ENCODE measurements around the gene MMD2. TPM values are rescaled to one million over a fixed set of nuclear protein-coding genes. Genes with fewer than 3 reads are reported as not detected.

The MMD2 gene
- total and polyA plus RNA-seq, 2 of the 8 experiments (the other 6 are each of a cell fraction or from before 2014, with no cell fraction given): 0.14 TPM; not detected in 1

- Histone ChIP-seq H3K79me1 (ENCODE audit: low read depth, low read length) (no peaks in the 10 kb centered on the region), H3K9me3 (ENCODE audit: insufficient read depth in 2 of 2, low read depth in 1 of 2, low read length in 1 of 2) (peaks cover 9 to 11% of the 10 kb centered on the region in 2 experiments; a peak in 2 of 4 replicates), H3K27ac (ENCODE audit: low read depth, low read length) (no peak overlapping the region), H3K27me3 (replicated peaks in 1 of 4; ENCODE audit: control insufficient read depth in 3 of 4, extremely low read depth in 1 of 4, insufficient read depth in 3 of 4, low read length in 3 of 4) (no peaks in the 10 kb centered on the region), H3K79me2 (ENCODE audit: control insufficient read depth in 1 of 2, insufficient read depth in 2 of 2, low read length in 2 of 2) (no peaks in the 10 kb centered on the region), H2BK12ac (ENCODE audit: low read depth, low read length) (no peak overlapping the region), H4K20me1 (replicated peaks in 1 of 2; ENCODE audit: control insufficient read depth in 1 of 2, insufficient read depth in 2 of 2, low read length in 2 of 2) (no peaks in the 10 kb centered on the region), H3K4me3 (ENCODE audit: extremely low read depth in 1 of 4, insufficient read depth in 2 of 4, low read depth in 3 of 4, low read length in 4 of 4) (no peak overlapping the region), H3K56ac (replicated peaks; ENCODE audit: insufficient read length, low read depth, low read length) (no peak overlapping the region), H3K4me2 (ENCODE audit: insufficient read depth in 1 of 2, low read depth in 2 of 2, low read length in 2 of 2) (no peak overlapping the region), H3K23me2 (ENCODE audit: low read depth, low read length) (peaks cover 2% of the 10 kb centered on the region; the same call in 1 of the 2 replicates), H3K18ac (ENCODE audit: extremely low read depth, low read length) (no peak overlapping the region), H2BK5ac (ENCODE audit: low read depth, low read length) (no peak overlapping the region), H2AK5ac (ENCODE audit: low read depth, low read length) (no peak overlapping the region), H4K8ac (ENCODE audit: extremely low read depth, insufficient read depth, low read length) (no peak overlapping the region), H4K5ac (ENCODE audit: insufficient read length, low read depth, low read length) (no peak overlapping the region), H3K4ac (replicated peaks; ENCODE audit: insufficient read length, low read depth, low read length) (no peak overlapping the region), H2BK15ac (ENCODE audit: low read length) (no peak overlapping the region), H4K91ac (replicated peaks; ENCODE audit: insufficient read length, low read length) (no peak overlapping the region), H3K4me1 (replicated peaks in 1 of 4; ENCODE audit: control insufficient read depth in 3 of 4, insufficient read depth in 4 of 4, low read length in 3 of 4) (no peaks in the 10 kb centered on the region), H2BK20ac (ENCODE audit: low read length) (no peak overlapping the region), H3K9ac (replicated peaks in 1 of 4; ENCODE audit: extremely low read depth in 1 of 4, low read depth in 3 of 4, low read length in 3 of 4) (no peak overlapping the region), H2AFZ (ENCODE audit: low read length) (no peak overlapping the region), H2BK120ac (replicated peaks; ENCODE audit: low read depth, low read length) (no peak overlapping the region), H3K23ac (ENCODE audit: insufficient read length) (no peak overlapping the region), H3K14ac (ENCODE audit: insufficient read length) (no peak overlapping the region), H3K36me3 (ENCODE audit: control insufficient read depth in 2 of 4, insufficient read depth in 4 of 4, low read length in 3 of 4) (no peaks in the 10 kb centered on the region)
- POLR2A ChIA-PET (ENCODE audit: partially characterized antibody): no interaction called here
- DNase-seq (ENCODE audit: low read depth in 1 of 2, low spot score in 2 of 2) (no peak), FAIRE-seq (no peak)
- WGBS, 2 experiments (ENCODE audit: extremely low coverage in 1 of 2, insufficient coverage in 1 of 2, insufficient read length in 1 of 2, insufficient replicate concordance in 2 of 2, low coverage in 1 of 2, low lambda C conversion rate in 2 of 2, missing lambda C conversion rate in 1 of 2): 100% methylated on average over 1 of the region's 1 CpG; no CpG with 5 or more reads in 1 of the 2 experiments
- CTCF ChIA-PET (ENCODE audit: partially characterized antibody): interaction anchor here (1.4 kb wide), 1 partner anchor 12 kb away, joined by 3 read pairs; no protein-coding TSS in a partner anchor
- TF ChIP-seq ATF2 (IDR thresholded peaks at IDR 0.05; ENCODE audit: low read length) (0 out of 2 replicates have a peak, but pooled peaks have one; percentile 66), TCF12 (IDR thresholded peaks at IDR 0.05; ENCODE audit: low read depth, low read length) (no peak)
Measured at GRCh38 chr7:4906682-4907081, 52.3 kb downstream of the MMD2 start.

All from H1 (cell line).